ENCODE results near the gene SSBP2.
A peak's percentile ranks its signal among the peaks of the same experiment; 100 is the strongest.

SSBP2 gene

DNA sequence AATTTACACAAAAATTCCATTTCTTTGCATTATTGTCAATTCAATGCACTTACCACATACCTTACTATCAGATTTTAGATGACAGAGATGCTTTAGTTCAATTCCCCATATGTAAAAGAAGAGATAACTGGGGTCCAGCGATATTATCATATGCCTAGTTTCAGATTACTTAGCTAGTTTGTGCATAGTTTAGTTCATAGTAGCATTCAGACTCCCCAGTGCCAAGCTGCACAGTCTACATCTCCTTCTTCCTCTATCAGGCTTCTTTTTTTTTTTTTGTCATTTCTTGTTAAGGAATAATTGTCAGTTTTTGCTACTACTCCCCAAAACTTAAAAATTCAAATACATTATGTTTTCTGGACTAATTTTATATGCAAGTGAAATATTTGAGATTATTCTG, 175.0 kb downstream of the SSBP2 start:
- DNase-seq = no peak

DNA sequence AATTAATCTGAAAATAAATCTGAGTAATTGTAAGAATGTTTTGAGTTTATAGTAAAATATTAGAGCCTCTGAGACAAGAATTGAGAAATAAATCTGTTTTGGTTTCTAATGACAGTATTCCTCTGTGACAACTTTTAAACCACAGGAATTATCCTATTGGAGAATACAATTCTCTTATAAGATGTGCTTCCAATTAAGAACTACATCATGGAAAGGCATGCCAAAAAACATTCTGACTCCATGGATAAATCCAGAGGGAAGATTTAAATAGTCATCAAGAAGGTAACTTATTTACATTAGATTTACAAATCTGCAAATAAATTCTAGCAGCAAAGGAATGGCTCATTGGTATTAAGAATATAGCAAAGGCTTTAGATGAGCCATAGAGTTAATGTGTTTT, 178.7 kb downstream of the SSBP2 start:
- no peak for DNase-seq

DNA sequence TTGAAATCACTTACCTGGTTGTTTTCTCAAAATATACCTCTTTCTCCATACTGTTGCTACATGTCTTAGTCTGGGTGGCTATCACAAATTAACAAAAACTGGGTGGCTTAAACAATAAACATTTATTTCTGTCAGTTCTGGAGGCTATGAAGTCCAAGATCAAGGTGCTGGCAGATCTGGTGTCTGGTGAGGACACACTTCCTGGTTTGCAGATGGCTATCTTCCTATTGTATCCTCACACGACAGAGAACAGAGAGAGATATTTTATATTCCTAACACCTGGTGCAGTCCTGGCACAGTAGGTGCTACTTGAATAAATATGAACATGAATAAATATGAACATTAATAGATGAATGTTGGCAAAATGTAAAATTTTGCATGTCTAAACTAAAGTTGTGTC, 192.7 kb downstream of the SSBP2 start:
- no peak for DNase-seq

DNA sequence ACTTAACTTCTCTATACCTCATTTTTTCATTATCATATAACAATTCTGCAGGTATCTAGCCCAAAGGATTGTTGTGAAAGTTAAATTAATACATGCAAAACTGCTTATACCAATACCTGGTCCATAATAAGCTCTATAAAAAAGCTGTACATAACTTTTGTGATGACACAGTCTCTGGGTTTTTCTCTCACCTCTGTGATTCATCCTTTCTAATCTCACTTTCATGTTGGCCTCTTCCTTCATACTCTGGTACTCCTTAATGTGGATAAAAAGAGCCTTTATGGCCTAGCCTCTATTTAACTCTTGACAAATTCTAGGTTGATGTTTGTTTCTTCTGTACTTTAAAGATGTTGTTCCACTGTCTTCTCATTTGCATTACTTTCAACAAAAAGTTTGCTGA, 194.1 kb downstream of the SSBP2 start:
- peak; percentile 43 for DNase-seq

DNA sequence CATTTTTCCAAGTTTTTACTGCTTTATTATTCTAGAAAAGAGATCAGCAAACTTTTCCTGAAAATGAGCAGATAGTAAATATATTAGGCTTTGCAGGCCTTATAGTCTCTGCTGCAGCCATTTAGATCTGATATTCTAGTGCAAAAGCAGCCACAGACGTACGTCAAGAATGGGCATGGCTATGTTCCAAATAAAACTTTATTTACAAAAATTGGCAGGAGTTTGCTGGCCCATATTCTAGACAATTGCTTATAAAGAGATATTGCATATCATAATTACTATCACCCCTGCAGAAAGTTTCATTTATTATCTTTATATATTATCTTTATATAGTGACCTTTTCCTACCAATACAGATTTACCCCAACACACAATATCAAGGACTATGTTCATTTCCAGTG, 195.0 kb downstream of the SSBP2 start:
- no peak for DNase-seq

DNA sequence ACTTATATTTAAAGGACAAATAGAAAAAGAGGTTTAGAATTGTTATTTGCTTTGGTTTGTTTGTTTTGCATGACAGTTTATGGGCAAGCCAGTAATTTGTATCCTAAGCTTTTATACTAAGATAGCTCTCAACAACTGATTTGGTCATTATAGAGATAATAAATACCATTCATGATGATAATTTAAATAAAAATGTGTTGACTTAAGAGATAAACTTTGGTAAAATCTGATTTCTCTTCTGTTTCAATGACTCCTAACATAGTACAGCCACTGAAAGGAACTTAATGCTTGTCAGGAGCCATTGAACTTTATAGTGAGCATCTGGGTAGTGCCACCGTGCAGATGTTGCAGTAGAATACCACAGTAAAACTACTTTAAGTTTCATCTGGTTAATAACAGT, 196.2 kb downstream of the SSBP2 start:
- no peak for DNase-seq

DNA sequence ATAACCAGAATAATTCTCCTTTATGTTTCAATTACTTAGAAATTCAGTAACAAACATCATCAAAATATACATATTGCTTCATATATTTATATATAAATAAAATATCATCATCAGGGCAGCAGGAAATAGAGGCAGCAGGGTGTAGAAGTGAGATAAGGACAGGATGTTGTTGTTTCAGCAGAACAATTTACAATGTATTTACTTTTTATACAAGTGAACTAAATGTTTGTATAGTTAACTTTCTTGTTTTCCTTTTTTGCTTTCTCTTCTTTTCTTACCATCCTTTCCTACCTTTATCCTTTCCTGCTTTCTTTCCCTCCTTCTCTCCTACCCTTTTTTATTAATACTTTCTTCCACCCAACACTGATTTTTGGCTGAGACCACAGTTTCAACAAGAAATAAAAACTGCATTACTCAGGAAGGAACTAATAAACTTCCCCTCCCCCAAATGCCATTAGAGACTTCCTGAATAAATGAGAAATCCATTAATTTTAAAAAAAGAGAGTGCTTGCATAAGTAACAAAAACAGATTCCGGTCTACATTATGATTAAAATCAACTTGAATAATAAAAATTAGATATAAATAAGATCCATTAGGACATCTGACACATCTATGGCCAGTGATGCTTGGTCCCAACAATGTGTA, 197.2 kb downstream of the SSBP2 start:
- DNase-seq = no peak

DNA sequence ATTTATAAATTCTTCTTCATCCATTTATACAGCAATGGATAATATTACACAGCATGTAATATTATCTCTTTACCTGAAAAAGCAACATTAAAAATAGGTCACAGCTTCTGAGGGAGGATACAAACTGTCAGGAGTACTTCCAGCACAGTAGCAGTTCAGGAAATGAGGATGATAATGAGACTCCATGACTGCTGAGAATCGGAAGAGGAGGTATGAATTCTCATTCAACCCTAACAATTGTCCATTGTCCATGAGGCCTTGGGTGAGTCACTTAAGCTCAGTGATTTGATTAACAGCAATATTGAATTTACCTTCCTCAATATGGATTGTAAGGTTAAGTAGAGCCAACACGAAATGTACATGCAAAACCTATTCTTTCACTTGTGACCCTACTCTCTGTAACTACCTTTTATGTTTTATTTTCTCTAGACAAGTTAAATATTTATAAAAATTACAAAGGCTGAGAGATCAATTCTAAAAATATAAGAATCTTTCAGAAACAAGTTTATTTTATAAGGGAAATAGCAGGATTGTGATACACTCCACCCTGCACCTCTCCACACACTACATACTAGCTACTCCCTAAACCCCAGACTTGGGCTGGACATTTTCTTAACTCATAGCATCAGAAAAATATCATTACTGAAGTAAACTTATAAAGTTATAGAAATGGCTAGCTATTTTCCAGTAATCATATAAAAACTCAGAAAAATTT, 197.9 kb downstream of the SSBP2 start:
- no peak for DNase-seq

DNA sequence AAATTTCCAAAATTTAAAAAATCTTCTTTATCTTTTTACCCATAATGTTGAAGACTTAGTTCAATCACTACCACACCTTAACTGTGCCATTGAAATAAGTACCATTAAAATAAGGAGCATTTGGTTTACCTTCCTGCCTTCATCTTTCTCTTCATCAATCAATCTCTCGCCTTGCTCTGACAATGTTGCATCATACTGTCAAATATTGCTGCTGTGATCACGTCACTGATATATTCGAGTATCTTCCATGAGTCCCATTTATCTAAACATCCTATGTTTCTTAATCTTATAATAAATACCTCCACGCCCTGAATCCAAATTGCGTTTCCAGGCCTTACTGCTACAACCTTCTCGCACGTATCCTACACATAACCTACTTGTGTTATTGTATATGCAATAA, 201.8 kb downstream of the SSBP2 start:
- no peak for DNase-seq

DNA sequence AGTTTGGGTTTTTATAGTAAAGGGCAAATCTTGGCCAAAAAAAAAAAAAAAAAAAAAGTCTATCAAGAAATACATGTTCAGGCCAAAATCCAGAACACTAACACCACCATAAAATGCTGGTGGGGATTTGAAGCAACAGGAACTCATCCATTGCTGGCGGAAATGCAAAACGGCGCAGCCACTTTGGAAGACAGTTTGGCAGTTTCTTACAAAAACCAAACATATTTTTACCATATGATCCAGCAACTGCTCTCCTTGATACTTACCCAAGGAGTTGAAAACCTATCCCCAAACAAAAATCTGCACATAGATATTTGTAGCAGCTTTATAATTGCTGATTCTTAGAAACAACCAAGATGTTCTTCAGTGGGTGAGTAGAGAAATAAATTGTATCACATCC, 203.9 kb downstream of the SSBP2 start:
- no peak for DNase-seq

DNA sequence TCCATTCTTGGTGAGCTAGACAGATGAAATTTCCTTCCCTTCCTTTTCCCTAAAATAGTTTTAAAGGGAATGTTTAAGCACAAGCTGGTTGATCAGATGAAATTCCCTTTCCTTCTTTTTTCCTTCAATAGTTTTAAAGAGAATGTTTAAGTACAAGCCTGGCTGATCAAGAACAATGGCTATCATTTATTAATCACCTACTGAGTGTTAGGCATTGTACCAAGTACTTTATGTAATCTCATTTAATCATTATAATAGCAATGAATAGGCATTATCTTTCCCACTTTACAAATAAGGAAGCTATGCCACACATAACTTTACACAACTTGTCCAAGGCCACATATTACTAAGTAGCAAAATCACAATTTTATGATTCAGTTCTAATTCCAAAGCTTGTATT, 205.0 kb downstream of the SSBP2 start:
- DNase-seq = no peak

DNA sequence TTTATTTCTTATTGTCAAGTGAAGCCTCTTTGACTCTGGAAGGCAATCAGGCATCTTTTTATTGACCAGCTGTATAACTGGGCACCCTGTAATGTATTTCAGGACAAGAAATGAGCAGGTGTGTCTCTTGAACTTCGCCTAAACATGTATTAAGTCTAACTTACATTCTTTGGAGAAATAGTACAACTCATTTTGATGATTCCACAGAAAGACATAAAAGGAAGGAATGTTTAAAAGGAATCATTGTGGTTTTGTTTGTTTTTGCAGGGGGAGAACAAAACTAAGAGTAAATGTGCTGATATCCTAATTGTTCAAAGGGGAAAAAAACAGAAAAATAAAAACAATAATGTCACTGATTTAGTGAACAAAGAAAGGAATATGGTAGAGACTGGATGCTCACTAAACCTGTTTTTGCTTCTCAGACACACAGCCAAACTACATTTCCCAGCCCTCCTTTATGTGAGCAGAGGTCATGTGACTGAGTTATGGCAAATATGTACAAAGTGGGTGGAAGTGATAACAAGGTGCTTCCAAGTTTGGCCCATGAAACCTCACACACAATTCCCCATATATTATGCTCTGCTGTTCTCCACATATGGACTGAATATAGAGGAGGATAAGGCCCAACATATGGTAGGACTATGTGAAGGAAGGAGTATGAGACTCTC, 206.4 kb downstream of the SSBP2 start:
- DNase-seq = no peak

DNA sequence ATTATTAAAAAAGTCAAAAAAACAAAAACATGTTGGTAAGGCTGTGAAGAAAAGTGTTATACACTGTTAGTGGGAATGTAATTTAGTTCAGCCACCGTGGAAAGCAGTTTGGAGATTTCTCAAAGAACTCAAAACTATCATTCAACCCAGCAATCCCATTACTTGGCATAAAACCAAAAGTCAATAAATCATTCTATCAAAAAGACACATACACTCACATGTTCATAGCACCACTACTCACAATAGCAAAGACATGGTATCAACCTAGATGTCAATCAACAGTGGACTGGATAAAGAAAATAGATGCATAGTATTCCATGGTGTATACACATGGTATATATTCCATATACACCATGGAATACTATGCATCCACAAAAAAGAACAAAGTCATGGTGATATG, 208.7 kb downstream of the SSBP2 start:
- no peak for DNase-seq

DNA sequence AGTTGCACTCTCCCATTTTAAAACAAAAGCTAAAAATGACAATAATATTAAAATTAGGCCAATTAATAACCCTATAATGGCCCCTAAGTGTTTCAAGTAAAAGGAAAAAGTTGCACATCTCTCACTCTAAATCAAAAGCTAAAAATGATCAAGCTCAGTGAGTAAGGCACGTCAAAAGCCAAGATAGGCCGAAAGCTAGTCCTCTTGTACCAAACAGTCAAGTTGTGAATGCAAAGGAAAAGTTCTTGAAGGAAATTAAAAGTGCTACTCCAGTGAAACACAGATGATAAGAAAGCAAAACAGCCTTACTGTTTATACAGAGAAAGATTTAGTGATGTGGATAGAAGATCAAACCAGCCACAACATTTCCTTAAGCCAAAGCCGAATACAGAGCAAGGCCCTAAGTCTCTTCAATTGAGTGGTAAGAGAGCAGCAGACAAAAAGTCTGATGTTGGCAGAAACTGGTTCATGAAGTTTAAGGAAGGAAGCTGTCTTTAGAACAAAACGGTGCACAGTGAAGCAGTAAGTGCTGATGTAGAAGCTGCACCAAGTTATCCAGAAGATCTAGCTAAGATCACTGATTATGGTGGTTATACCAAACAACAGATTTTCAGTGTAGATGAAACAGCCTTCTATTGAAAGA, 212.9 kb downstream of the SSBP2 start:
- DNase-seq = peak; percentile 3

DNA sequence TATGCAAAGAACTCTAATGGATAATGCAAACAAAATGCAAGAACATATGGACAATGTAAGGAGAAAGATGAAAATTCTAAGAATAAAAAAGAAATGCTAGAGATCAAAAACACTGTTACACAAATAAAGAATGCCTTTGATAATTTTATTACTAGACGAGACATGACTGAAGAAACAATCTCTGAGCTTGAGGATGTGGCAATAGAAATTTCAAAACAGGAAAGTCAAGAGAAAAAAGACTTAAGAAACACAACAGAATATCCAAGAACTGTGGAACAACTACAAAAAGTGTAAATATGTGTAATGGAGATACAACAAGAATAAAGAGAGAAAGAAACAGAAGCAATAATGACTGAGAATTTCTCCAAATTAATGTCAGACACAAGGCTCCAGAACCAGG, 216.5 kb downstream of the SSBP2 start:
- DNase-seq = no peak

DNA sequence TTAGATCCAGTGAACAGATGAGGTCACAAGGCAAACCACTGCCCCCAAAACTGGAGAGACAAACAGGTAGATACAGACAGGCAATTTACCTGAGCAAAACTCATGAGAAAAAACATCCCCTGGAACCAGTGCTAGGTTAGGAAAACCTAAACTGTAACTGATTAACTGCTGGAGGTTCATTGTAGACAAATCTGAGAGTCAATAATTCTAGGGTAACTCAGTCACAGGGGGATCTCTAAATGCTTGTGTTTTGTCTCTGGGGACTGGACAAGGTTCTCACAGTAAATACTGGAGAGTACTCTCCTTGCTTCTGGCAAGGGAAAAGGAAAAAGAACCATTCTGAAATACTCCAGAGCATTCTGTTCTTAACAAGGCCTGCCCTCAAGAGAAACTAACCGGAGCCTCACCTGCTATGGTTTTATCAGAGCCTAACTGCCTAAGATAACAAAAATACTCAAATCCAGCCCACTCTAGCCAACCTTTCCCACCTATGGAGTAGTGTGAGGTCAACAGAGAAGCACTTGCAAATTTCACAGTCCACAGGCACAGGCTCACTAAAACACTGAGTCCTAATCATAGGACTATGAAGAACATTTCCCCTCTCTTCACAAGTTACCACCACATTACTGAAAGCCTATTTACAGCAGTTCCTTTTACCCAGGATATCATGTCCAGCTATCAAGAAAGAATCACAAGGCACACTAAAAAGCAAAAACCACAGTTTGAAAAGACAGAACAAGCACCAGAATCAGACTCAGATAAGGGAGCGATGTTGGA, 217.1 kb downstream of the SSBP2 start:
- no peak for DNase-seq

DNA sequence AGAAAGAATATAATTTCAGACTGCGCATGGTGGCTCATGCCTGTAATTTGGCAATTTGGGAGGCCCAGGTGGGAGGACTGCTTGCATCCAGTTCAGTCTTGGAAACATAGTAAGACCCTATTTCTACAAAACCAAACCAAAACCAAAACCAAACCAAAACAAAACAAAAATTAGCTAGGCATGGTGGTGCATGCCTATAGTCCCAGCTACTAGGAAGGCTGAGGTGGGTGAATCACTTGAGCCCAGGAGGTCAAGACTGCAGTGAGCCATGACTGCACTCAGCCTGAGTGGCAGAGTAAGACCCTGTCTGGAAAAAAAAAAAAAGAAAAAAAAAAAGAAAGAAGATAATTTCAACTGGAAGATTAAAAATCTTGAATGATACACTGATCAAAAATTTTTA, 220.0 kb downstream of the SSBP2 start:
- no peak for DNase-seq

DNA sequence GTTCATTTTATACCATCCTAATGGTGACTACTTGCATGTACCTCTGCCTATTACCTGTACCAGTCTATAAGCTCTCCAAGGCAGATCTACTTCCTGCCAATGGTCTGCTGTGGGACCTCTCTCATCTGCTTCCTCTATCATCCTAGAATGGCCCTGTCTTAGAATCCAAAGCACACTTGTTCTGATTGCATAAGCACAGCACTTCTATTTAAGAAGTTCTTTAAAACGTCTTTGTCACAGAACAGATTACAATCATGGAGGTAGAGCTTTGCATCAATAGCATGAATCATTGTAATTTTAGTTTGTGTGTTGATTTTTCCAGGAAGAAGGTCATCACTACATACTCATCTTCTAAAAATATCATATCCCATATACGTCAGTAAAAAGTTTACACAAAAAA, 225.2 kb downstream of the SSBP2 start:
- DNase-seq = no peak

DNA sequence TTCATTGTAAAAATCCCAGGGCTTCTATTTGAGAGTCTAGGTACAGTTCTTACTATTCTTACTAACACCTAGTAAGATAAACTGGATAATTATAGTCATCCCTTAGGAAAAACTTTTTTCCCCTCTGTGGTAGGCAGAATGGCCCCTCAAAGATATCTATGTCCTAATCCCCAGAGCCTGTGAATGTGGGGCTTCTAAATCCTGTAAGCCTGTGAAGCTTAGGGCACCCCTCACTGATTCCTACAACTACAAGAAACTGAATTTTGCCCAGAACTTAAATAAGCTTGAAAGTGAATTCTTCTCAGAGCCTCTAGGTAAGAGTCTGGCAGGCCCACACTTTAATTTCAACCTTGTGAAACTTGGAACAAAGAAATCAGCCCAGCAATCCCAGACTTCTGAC, 226.9 kb downstream of the SSBP2 start:
- no peak for DNase-seq

DNA sequence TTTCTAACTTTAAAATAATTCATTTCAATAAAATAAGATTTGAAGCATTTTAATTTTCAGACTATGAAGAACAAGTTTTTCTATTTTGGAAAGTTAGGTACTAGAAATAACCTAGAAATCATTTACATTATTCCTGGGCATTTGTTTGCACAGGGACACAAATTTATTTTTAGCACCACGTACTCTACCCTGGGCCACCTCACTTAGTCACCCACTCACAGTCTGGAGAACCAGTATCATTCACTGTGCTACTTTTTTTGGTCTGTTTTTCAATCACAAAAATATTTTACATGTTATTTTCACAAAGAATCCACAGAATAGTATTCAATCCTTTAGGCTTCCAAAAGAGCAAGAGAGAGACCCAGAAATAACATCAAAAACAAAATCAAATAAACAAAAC, 228.3 kb downstream of the SSBP2 start:
- no peak for DNase-seq

DNA sequence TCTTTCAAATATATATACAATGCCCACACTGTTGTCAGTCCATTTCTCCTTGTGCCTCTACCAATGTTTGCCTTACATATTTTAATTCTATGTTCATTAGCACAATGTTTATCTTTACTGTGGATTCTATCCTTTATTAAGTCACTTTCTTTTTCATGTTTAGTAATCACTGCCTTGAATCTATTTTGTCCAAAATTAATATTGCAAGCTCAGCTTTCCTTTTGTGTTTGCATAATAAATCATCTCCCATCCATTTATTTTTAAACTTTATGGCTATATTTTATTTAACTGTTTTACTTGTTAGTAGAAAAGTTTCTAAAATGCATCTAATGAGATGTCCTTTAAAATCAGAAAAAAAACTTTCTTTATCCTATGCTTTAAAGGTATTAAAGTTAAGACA, 230.1 kb downstream of the SSBP2 start:
- no peak for DNase-seq

DNA sequence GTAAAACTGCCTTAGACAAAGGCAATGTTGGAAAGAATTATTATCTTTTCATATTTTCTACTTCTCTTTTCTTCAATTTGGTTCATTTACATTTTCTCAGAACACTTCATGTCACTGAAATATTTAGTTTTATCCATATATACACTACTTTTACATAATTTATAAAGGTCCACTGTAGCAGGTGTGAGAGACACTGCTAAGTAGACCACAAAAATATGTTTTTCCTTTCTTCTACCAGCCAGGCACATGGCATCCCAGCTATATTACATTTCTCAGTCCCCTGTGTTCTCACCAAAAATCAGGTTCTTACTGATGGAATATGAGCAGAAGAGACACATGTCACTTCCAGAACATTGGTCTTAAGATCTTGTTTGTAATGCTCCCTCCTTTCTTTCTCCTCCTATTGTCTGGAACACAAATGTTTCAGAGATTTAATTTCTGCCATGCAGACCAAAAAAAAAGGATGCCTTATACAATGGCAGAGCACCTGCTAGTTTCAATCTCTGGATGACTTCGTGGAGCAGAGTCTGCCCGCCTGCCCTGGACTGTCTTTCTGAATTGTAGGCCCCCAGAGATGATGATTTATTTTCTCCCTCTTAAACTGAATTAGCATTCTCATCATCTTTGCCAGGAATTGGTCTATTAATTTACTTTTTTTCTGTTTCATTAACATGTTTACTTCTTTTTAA, 231.5 kb downstream of the SSBP2 start:
- DNase-seq = no peak

DNA sequence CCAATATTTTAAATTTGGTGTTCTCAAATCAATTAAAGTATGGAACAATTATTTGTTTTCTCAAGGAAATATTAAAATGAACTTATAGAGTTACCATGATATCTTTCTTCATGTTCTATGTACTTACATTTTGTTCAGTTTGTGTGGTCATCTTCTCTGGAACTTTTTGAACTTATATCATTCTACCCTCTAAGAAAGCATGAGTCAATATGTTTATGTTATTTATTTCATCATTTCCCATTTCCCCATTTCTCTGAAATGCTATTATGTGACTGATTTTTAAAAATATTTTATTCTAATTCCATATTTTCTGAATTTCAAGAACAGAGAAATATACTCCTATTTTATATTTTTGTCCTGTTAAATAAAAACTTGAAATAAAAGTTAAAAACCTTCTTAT, 233.4 kb downstream of the SSBP2 start:
- no peak for DNase-seq

Data from activated CD4-positive, alpha-beta T cell treated with anti-CD3 and anti-CD28 coated beads, Interleukin-2, amount 50 U/mL, for 16 hours (primary cell).